ENCODE data around the gene TRIM47. TPM values are rescaled to one million over a fixed set of nuclear protein-coding genes. Genes with fewer than 3 reads are reported as not detected.
A peak's percentile ranks its signal among the peaks of the same experiment; 100 is the strongest.

The TRIM47 gene
- total RNA-seq, 1 experiment from 2014 or later = 86.7 TPM

DNA sequence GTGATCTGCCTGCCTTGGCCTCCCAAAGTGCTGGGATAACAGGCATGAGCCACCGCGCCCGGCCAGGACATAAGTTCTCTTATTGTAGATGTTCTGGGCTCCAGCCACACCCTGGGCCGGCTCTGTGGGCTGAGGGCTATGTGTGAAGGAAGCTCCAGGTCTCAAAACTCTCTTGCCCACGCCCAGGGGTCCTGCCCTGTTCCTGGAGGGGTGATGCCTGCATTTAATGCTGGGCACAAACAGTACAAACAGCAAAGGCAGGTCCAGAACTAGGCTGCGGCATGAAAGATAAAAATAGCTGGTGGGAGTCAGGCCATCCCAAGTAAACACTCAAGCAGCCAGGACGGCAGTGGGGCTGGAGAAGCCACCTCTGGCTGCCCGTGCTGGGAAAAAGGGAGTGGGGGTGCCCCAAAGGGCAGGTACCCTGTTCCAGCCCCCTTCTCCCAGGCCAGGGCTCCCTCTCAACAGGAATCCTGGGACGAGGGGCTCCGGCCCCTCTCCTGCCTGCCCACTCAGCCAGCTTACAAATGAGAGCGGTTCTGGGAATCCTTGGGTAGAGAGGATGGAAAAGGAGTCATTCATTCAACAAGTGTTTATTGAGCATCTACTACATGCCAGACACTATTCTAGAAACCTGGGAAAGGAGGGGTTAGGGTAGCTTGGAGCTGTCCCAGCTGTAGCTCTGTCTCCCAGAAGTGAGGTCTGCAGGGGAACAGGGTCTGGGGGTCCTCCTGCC lies 4.6 kb downstream of the TRIM47 start:
- H3K9me2 ChIP-seq (ENCODE audit: insufficient read depth) = no peaks in the 10 kb centered on the region
- intact Hi-C loops (cut with micrococcal nuclease) = no loop called here
- CTCF ChIA-PET = interaction anchor here (1.4 to 6.3 kb wide), 4 partner anchors 9 to 18 kb away, joined by 3 to 57 read pairs (median 32); partner anchors contain the start of gene WBP2
- no peaks in the 10 kb centered on the region for H4K20me1 ChIP-seq (ENCODE audit: insufficient read depth)
- peak overlapping the region; percentile 99 for H3K27ac ChIP-seq (ENCODE audit: low read depth, low read length)
- H3K27me3 ChIP-seq (ENCODE audit: insufficient read depth, low read length) = no peaks in the 10 kb centered on the region
- no peak overlapping the region for H2AFZ ChIP-seq (ENCODE audit: low read depth, low read length, poor library complexity, severe bottlenecking)
- peak overlapping the region; percentile 73; the same call in 1 of the 2 replicates for H3K4me2 ChIP-seq (ENCODE audit: low read length)
- peaks cover 0 to 4% of the 10 kb centered on the region in 2 experiments; a peak in 1 of 4 replicates for H3K36me3 ChIP-seq (ENCODE audit: control insufficient read depth in 1 of 2, insufficient read depth in 2 of 2, low read length in 2 of 2)
- RAD21 ChIA-PET (ENCODE audit: low non-redundant PET in 1 of 2, low total read pairs in 2 of 2, uncharacterized antibody in 2 of 2, unreplicated experiment in 2 of 2) = no interaction called here
- no peaks in the 10 kb centered on the region for H3K9me3 ChIP-seq (ENCODE audit: control insufficient read depth in 1 of 2, insufficient read depth in 1 of 2, low read depth in 1 of 2, low read length in 2 of 2)
- POLR2A ChIA-PET = interaction anchor here (0.5 to 5.0 kb wide), 4 partner anchors 17 to 97 kb away, joined by 4 to 27 read pairs (median 10); a partner anchor contains a TSS
- peaks cover 27% of the 10 kb centered on the region for H3K79me2 ChIP-seq (ENCODE audit: insufficient read depth, low read length)
- H3K4me1 ChIP-seq (ENCODE audit: control insufficient read depth in 1 of 2, insufficient read depth in 2 of 2, low read length in 2 of 2) = peaks cover 69 to 87% of the 10 kb centered on the region in 2 experiments
- BruUV-seq (replicated peaks) = no TSS peak
- ATAC-seq (no peak), DNase-seq (ENCODE audit: low read depth, low spot score) (no peak)
- H3K9ac ChIP-seq (ENCODE audit: low read length) = peak overlapping the region; percentile 19; the same call in 1 of the 2 replicates
- no peak overlapping the region for H3K4me3 ChIP-seq (replicated peaks in 1 of 2; ENCODE audit: low read depth in 1 of 2, low read length in 2 of 2)
- TF ChIP-seq CEBPB (IDR thresholded peaks at IDR 0.05; ENCODE audit: low read depth) = no peak
- no peak for TF ChIP-seq YY1 (IDR thresholded peaks at IDR 0.05; ENCODE audit: extremely low read depth, insufficient replicate concordance, low read depth, low read length)
- TF ChIP-seq JUND (IDR thresholded peaks at IDR 0.05) = no peak
- TF ChIP-seq POLR2AphosphoS5 (IDR thresholded peaks at IDR 0.05; ENCODE audit: low read depth, low read length) = no peak
- TF ChIP-seq EZH2phosphoT487 (IDR thresholded peaks at IDR 0.05; ENCODE audit: borderline replicate concordance) = no peak
- no peak for TF ChIP-seq EGR1 (IDR thresholded peaks at IDR 0.05; ENCODE audit: low read depth)
- no peak for TF ChIP-seq CBX3 (IDR thresholded peaks at IDR 0.05; ENCODE audit: low read depth)
- TF ChIP-seq ZFX (IDR thresholded peaks at IDR 0.05) = no peak
- no peak for TF ChIP-seq ZBTB33 (IDR thresholded peaks at IDR 0.05; ENCODE audit: extremely low read depth, insufficient replicate concordance, low read length)
- TF ChIP-seq ATF3 (IDR thresholded peaks at IDR 0.05) = no peak
- no peak for TF ChIP-seq SP1 (IDR thresholded peaks at IDR 0.05; ENCODE audit: low read depth)
- no peak for TF ChIP-seq REST (IDR thresholded peaks at IDR 0.05; ENCODE audit: low read depth)
- TF ChIP-seq EZH2 (IDR thresholded peaks at IDR 0.05) = no peak
- no peak for TF ChIP-seq SIN3A (IDR thresholded peaks at IDR 0.05; ENCODE audit: low read depth)
- TF ChIP-seq SRF (IDR thresholded peaks at IDR 0.05; ENCODE audit: low read depth) = no peak
- no peak for TF ChIP-seq FOSL1 (IDR thresholded peaks at IDR 0.05; ENCODE audit: low read depth)
- no peak for TF ChIP-seq ZNF274 (IDR thresholded peaks at IDR 0.05; ENCODE audit: low read depth, low read length)
- TF ChIP-seq POLR2A (IDR thresholded peaks at IDR 0.05; ENCODE audit: borderline replicate concordance, extremely low read depth, insufficient read depth, insufficient read length) = no peak
- no peak for TF ChIP-seq TCF7L2 (IDR thresholded peaks at IDR 0.05; ENCODE audit: borderline replicate concordance, extremely low read depth, insufficient read depth, insufficient read length)
- no peak for TF ChIP-seq RAD21 (IDR thresholded peaks at IDR 0.05; ENCODE audit: low read depth)

Data from HCT116 (cell line).